OCI-LY7 (cell line): ENCODE results near the gene UFD1.

ENCODE experiments used
- CTCF ChIP-seq: fragments of 200-600 bp; sonication (generic); conservative IDR thresholded peaks from 2 replicates; pipeline ENCODE4 v1.5.1; 2014; ENCODE audit warnings: mild to moderate bottlenecking, antibody characterized with exemption, low read length, moderate library complexity, mixed read lengths
- EZH2phosphoT487 ChIP-seq: fragments of 200-600 bp; sonication (generic); IDR thresholded peaks from 2 replicates; pipeline ENCODE4 v1.6.1; 2018; ENCODE audit warnings: low read depth, borderline replicate concordance, mild to moderate bottlenecking, mixed run types, antibody characterized with exemption, low read length, moderate library complexity, mixed read lengths

- TF ChIP-seq CTCF, result no peak
- TF ChIP-seq EZH2phosphoT487, result no peak
Measured at GRCh38 chr22:19466126-19466716, 12.8 kb downstream of the UFD1 start.
